Mucosa of descending colon (tissue), 3 donors: ENCODE data around the gene ADGRV1. TPM values are rescaled to one million over a fixed set of nuclear protein-coding genes. Genes with fewer than 3 reads are reported as not detected.

Experiments
- ATAC-seq: fragments of 200-7000 bp; cut with Tn5 transposase; one replicate; pipeline ENCODE4 v1.9.1; 2020; ENCODE audit warnings: mild to moderate bottlenecking, moderate library complexity
- DNase-seq, 3 donors: peaks; one replicate each; pipeline ENCODE4 v3.0.0-alpha.2; 2020
- H3K36me3 ChIP-seq: fragments of 200-600 bp; one replicate; pipeline ENCODE4 v1.8.0; 2021; ENCODE audit warnings: low read depth, mild to moderate bottlenecking
- H3K4me1 ChIP-seq: fragments of 200-600 bp; one replicate; pipeline ENCODE4 v1.8.0; 2021; ENCODE audit warnings: low read depth, mild to moderate bottlenecking
- H3K4me3 ChIP-seq: fragments of 200-600 bp; one replicate; pipeline ENCODE4 v1.8.0; 2021; ENCODE audit warnings: mild to moderate bottlenecking
- H3K9me3 ChIP-seq: fragments of 200-600 bp; one replicate; pipeline ENCODE4 v1.8.0; 2021; ENCODE audit warnings: mild to moderate bottlenecking
- CTCF ChIP-seq: fragments of 200-600 bp; IDR thresholded peaks from one replicate; pipeline ENCODE4 v1.8.0; 2022; ENCODE audit warnings: antibody characterized with exemption, mild to moderate bottlenecking
- intact Hi-C, 2 donors: fragments of 100-400 bp; cut with DNase I in 1 of 2; cut with micrococcal nuclease in 1 of 2; formaldehyde crosslinking; loops; one replicate each; pipeline versions ENCODE4 v1.11.0 to v1.11.1; 2022; cut with DNase I, micrococcal nuclease
- total RNA-seq, 3 donors: library from RNA; stranded (reverse); fragmentation: NEBNext Ultra II Directional in 2 of 3; extraction: Animal tissue kit (Norgen Biotek cat#: 25700) in 2 of 3; gene quantifications; one replicate each; pipeline versions ENCODE4 v1.2.1 to v1.2.4, GENCODE V29; 2021 to 2023
- donor health status: DM: no; HTN: no; CAD: no; lungs with moderate emphysema.
- donor health status: DM: no; HTN: no; CAD: no.
- donor health status: DM: no; HTN: yes; CAD: no.

The ADGRV1 gene
- total RNA-seq, 3 donors from 2014 or later: 4.5 to 8.6 (median 6.1) TPM

GRCh38 chr5:90878081-90878480 is 319.5 kb downstream of the ADGRV1 start:
- intact Hi-C loops: loop anchor here in 1 of 2 donors (10.0 kb wide), 1 partner anchor 537 kb away; no protein-coding TSS in a partner anchor
- ATAC-seq (peak; percentile 51), DNase-seq (peak in 1 of 3 donors; percentile 43)

GRCh38 chr5:90878549-90879196 is 320.1 kb downstream of the ADGRV1 start:
- no peaks in the 10 kb centered on the region for H3K9me3 ChIP-seq
- H3K36me3 ChIP-seq: no peaks in the 10 kb centered on the region
- intact Hi-C loops: loop anchor here in 1 of 2 donors (10.0 kb wide), 1 partner anchor 536 kb away; no protein-coding TSS in a partner anchor
- no peak for TF ChIP-seq CTCF
- peak in 1 of 3 donors; percentile 28 for DNase-seq
- peak; percentile 75 for ATAC-seq
- H3K4me3 ChIP-seq: no peak overlapping the region
- H3K4me1 ChIP-seq: no peaks in the 10 kb centered on the region

More at GRCh38 chr5:90878081-90878480, 319.5 kb downstream of the ADGRV1 start:
- Histone ChIP-seq H3K4me3 (no peak overlapping the region), H3K36me3 (no peaks in the 10 kb centered on the region), H3K4me1 (no peaks in the 10 kb centered on the region), H3K9me3 (no peaks in the 10 kb centered on the region)
- no peak for TF ChIP-seq CTCF

GRCh38 chr5:90881626-90882150 is 323.1 kb downstream of the ADGRV1 start:
- ATAC-seq (no peak), DNase-seq (no peak)
- intact Hi-C loops: no loop called here
- Histone ChIP-seq H3K36me3 (no peaks in the 10 kb centered on the region), H3K9me3 (no peaks in the 10 kb centered on the region), H3K4me1 (no peaks in the 10 kb centered on the region), H3K4me3 (no peak overlapping the region)
- TF ChIP-seq CTCF: no peak

GRCh38 chr5:90882448-90882847 is 323.9 kb downstream of the ADGRV1 start:
- intact Hi-C loops: no loop called here
- TF ChIP-seq CTCF: no peak
- no peak for ATAC-seq

GRCh38 chr5:90885180-90885868 is 326.7 kb downstream of the ADGRV1 start:
- no peaks in the 10 kb centered on the region for H3K9me3 ChIP-seq
- no peaks in the 10 kb centered on the region for H3K36me3 ChIP-seq
- no peaks in the 10 kb centered on the region for H3K4me1 ChIP-seq
- no peak for DNase-seq
- no peak for TF ChIP-seq CTCF
- intact Hi-C loops: no loop called here
- ATAC-seq: no peak
- no peak overlapping the region for H3K4me3 ChIP-seq

More at GRCh38 chr5:90882448-90882847, 323.9 kb downstream of the ADGRV1 start:
- H3K36me3 ChIP-seq: no peaks in the 10 kb centered on the region
- no peak overlapping the region for H3K4me3 ChIP-seq
- H3K4me1 ChIP-seq: no peaks in the 10 kb centered on the region
- no peaks in the 10 kb centered on the region for H3K9me3 ChIP-seq
- no peak for DNase-seq
